ENCODE data around the gene PPFIA4.
"Not testable (repeated sequence)": the region's sequence is repeated elsewhere in the genome, so short reads cannot be mapped to it uniquely, and the experiment has no call there.

PPFIA4 gene

GRCh38 chr1:203001986-203002385 lies 24.3 kb upstream of the PPFIA4 start:
- no peaks in the 10 kb centered on the region for H3K36me3 ChIP-seq (replicated peaks)
- in situ Hi-C loops (cut with MboI; ENCODE audit: low sequenced_read_pairs) = no loop called here
- no peak for DNase-seq (ENCODE audit: low spot score in 2 of 2)
- H3K9me3 ChIP-seq = no peaks in the 10 kb centered on the region
- H3K27me3 ChIP-seq (ENCODE audit: low read depth) = peaks cover 58% of the 10 kb centered on the region
- no peak overlapping the region for H3K4me3 ChIP-seq
- no peaks in the 10 kb centered on the region; the same call in 1 of the 2 replicates for H3K4me1 ChIP-seq

GRCh38 chr1:203002951-203003350 lies 23.3 kb upstream of the PPFIA4 start:
- no peak for DNase-seq (ENCODE audit: low spot score in 2 of 2)
- Histone ChIP-seq H3K9me3 (no peaks in the 10 kb centered on the region), H3K27me3 (ENCODE audit: low read depth) (peaks cover 48% of the 10 kb centered on the region), H3K36me3 (replicated peaks) (no peaks in the 10 kb centered on the region; the same call in 1 of the 2 replicates), H3K4me1 (no peaks in the 10 kb centered on the region), H3K4me3 (no peak overlapping the region)
- in situ Hi-C loops (cut with MboI; ENCODE audit: low sequenced_read_pairs) = no loop called here

- DNase-seq (ENCODE audit: low spot score in 2 of 2); H3K9me3 ChIP-seq; in situ Hi-C loops (cut with MboI; ENCODE audit: low sequenced_read_pairs); H3K4me1 ChIP-seq; H3K4me3 ChIP-seq: not testable (repeated sequence)
- H3K27me3 ChIP-seq (ENCODE audit: low read depth) = peaks cover 24% of the 10 kb centered on the region
- H3K36me3 ChIP-seq (replicated peaks) = peaks cover 19% of the 10 kb centered on the region
These were observed 20.7 kb upstream of the PPFIA4 start for GRCh38 chr1:203005395-203006142.

GRCh38 chr1:203006948-203007871 lies 19.1 kb upstream of the PPFIA4 start, which contains the start of gene TMEM183A:
TSS of gene TMEM183A (plus strand) at chr1:203007374. CDS start at chr1:203007466, 92 bp downstream.
- peaks cover 6% of the 10 kb centered on the region for H3K4me1 ChIP-seq
- H3K36me3 ChIP-seq (replicated peaks) = peaks cover 25% of the 10 kb centered on the region
- peak within 1 kb of the TSS; percentile 79 for H3K4me3 ChIP-seq
- in situ Hi-C loops (cut with MboI; ENCODE audit: low sequenced_read_pairs) = no loop called here
- peak; percentile 93 to 97 for DNase-seq (ENCODE audit: low spot score in 2 of 2)
- H3K9me3 ChIP-seq = no peaks in the 10 kb centered on the region
- peaks cover 16% of the 10 kb centered on the region for H3K27me3 ChIP-seq (ENCODE audit: low read depth)

- in situ Hi-C loops (cut with MboI; ENCODE audit: low sequenced_read_pairs) = no loop called here
- DNase-seq (ENCODE audit: low spot score in 2 of 2) = no peak
- Histone ChIP-seq H3K4me1 (peaks cover 6% of the 10 kb centered on the region), H3K27me3 (ENCODE audit: low read depth) (no peaks in the 10 kb centered on the region), H3K9me3 (no peaks in the 10 kb centered on the region), H3K36me3 (replicated peaks) (peaks cover 37% of the 10 kb centered on the region), H3K4me3 (no peak overlapping the region)
These were observed 17.1 kb upstream of the PPFIA4 start for GRCh38 chr1:203009185-203009584.

- Histone ChIP-seq H3K27me3 (ENCODE audit: low read depth) (no peaks in the 10 kb centered on the region), H3K36me3 (replicated peaks) (peaks cover 61% of the 10 kb centered on the region), H3K9me3 (no peaks in the 10 kb centered on the region), H3K4me1 (peaks cover 6% of the 10 kb centered on the region), H3K4me3 (no peak overlapping the region)
- in situ Hi-C loops (cut with MboI; ENCODE audit: low sequenced_read_pairs) = no loop called here
- no peak for DNase-seq (ENCODE audit: low spot score in 2 of 2)
These were observed 14.7 kb upstream of the PPFIA4 start for GRCh38 chr1:203011582-203011981.

- peaks cover 84% of the 10 kb centered on the region for H3K36me3 ChIP-seq (replicated peaks)
These were observed 9.2 kb upstream of the PPFIA4 start for GRCh38 chr1:203017061-203017460.

GRCh38 chr1:203017692-203018091 lies 8.6 kb upstream of the PPFIA4 start:
- H3K4me1 ChIP-seq = no peaks in the 10 kb centered on the region
- no peak overlapping the region for H3K4me3 ChIP-seq
- no peaks in the 10 kb centered on the region for H3K9me3 ChIP-seq
- in situ Hi-C loops (cut with MboI; ENCODE audit: low sequenced_read_pairs) = no loop called here
- H3K27me3 ChIP-seq (ENCODE audit: low read depth) = no peaks in the 10 kb centered on the region
- peaks cover 87% of the 10 kb centered on the region for H3K36me3 ChIP-seq (replicated peaks)
- no peak for DNase-seq (ENCODE audit: low spot score in 2 of 2)

More at GRCh38 chr1:203017061-203017460, 9.2 kb upstream of the PPFIA4 start:
- no peaks in the 10 kb centered on the region for H3K27me3 ChIP-seq (ENCODE audit: low read depth)
- H3K4me3 ChIP-seq = no peak overlapping the region
- H3K9me3 ChIP-seq = no peaks in the 10 kb centered on the region
- DNase-seq (ENCODE audit: low spot score in 2 of 2) = no peak
- no peaks in the 10 kb centered on the region for H3K4me1 ChIP-seq
- in situ Hi-C loops (cut with MboI; ENCODE audit: low sequenced_read_pairs) = no loop called here

- peaks cover 58% of the 10 kb centered on the region for H3K36me3 ChIP-seq (replicated peaks)
- DNase-seq (ENCODE audit: low spot score in 2 of 2); in situ Hi-C loops (cut with MboI; ENCODE audit: low sequenced_read_pairs); H3K27me3 ChIP-seq (ENCODE audit: low read depth); H3K4me1 ChIP-seq; H3K9me3 ChIP-seq; H3K4me3 ChIP-seq: not testable (repeated sequence)
These were observed 3.4 kb upstream of the PPFIA4 start for GRCh38 chr1:203022855-203023254.

GRCh38 chr1:203025686-203026030 lies 633 bp upstream of the PPFIA4 start:
- peaks cover 33% of the 10 kb centered on the region for H3K36me3 ChIP-seq (replicated peaks)
- H3K4me3 ChIP-seq = no peak overlapping the region
- in situ Hi-C loops (cut with MboI; ENCODE audit: low sequenced_read_pairs) = no loop called here
- no peaks in the 10 kb centered on the region for H3K27me3 ChIP-seq (ENCODE audit: low read depth)
- DNase-seq (ENCODE audit: low spot score in 2 of 2) = no peak
- H3K9me3 ChIP-seq = no peaks in the 10 kb centered on the region; the same call in 1 of the 2 replicates
- peaks cover 5% of the 10 kb centered on the region for H3K4me1 ChIP-seq

GRCh38 chr1:203026666-203027663 lies 674 bp downstream of the PPFIA4 start:
- Histone ChIP-seq H3K36me3 (replicated peaks) (peaks cover 24% of the 10 kb centered on the region), H3K4me1 (peaks cover 6% of the 10 kb centered on the region), H3K9me3 (no peaks in the 10 kb centered on the region; the same call in 1 of the 2 replicates), H3K27me3 (ENCODE audit: low read depth) (no peaks in the 10 kb centered on the region), H3K4me3 (peak overlapping the region; percentile 50)
- in situ Hi-C loops (cut with MboI; ENCODE audit: low sequenced_read_pairs) = no loop called here
- DNase-seq (ENCODE audit: low spot score in 2 of 2) = no peak

GRCh38 chr1:203028067-203028783 lies 1.9 kb downstream of the PPFIA4 start:
- in situ Hi-C loops (cut with MboI; ENCODE audit: low sequenced_read_pairs) = no loop called here
- Histone ChIP-seq H3K9me3 (no peaks in the 10 kb centered on the region; the same call in 1 of the 2 replicates), H3K4me1 (peaks cover 9% of the 10 kb centered on the region), H3K36me3 (replicated peaks) (peaks cover 15% of the 10 kb centered on the region), H3K4me3 (no peak overlapping the region), H3K27me3 (ENCODE audit: low read depth) (no peaks in the 10 kb centered on the region)
- no peak for DNase-seq (ENCODE audit: low spot score in 2 of 2)

Data from HAP-1 (cell line).